ENCODE measurements around the gene TMEM39B.

GRCh38 chr1:32116531-32116930 lies 43.8 kb downstream of the TMEM39B start:
- TF ChIP-seq CTCF (IDR thresholded peaks at IDR 0.05) (no peak), POLR2AphosphoS5 (IDR thresholded peaks at IDR 0.05) (no peak)
